IMR-90 (cell line): Measurements from ENCODE around the gene SIRT7. TPM values are rescaled to one million over a fixed set of nuclear protein-coding genes. Genes with fewer than 3 reads are reported as not detected.

Source experiments
- ATAC-seq: fragments of 200-7000 bp; cut with Tn5 transposase; 2 replicates; pipeline ENCODE4 v1.9.1; 2020; ENCODE audit warnings: low read depth, mild to moderate bottlenecking, moderate library complexity
- BruUV-seq: library from RNA; stranded (reverse); fragments of 400-500 nt; replicated peaks from 2 replicates; lab custom pipeline; 2021; lab: Mats Ljungman, UMichigan
- CTCF ChIA-PET: fragments of 300-600 bp; formaldehyde crosslinking; extraction: SDS; loops from one replicate; lab custom pipeline; 2021; ENCODE audit warnings: antibody characterized with exemption; lab: Yijun Ruan, JAX
- POLR2A ChIA-PET: fragments of 300-600 bp; sonication (Branson Sonifier 250); formaldehyde crosslinking; loops from one replicate; lab custom pipeline; 2022; ENCODE audit warnings: antibody characterized with exemption; ENCODE audit not compliant: unreplicated experiment; lab: Charles Lee
- DNase-seq: peaks from one replicate; pipeline ENCODE4 v3.0.0; 2013
- H2AFZ ChIP-seq: replicated peaks from 2 replicates; pipeline ENCODE3; 2013; ENCODE audit warnings: low read length, mild to moderate bottlenecking; ENCODE audit not compliant: poor library complexity
- H2AK5ac ChIP-seq: 2 replicates; pipeline ENCODE4 v1.6.1; 2013; ENCODE audit warnings: low read depth, low read length, inconsistent platforms
- H2AK9ac ChIP-seq: replicated peaks from 2 replicates; pipeline ENCODE3; 2013; ENCODE audit warnings: mild to moderate bottlenecking, low read depth, low read length, moderate library complexity; ENCODE audit not compliant: poor library complexity
- H2BK120ac ChIP-seq: 2 replicates; pipeline ENCODE4 v1.6.1; 2013; ENCODE audit warnings: low read depth, low read length, inconsistent platforms
- H2BK15ac ChIP-seq: 3 replicates; pipeline ENCODE4 v1.6.1; 2013; ENCODE audit warnings: low read depth, low read length, inconsistent platforms
- H2BK20ac ChIP-seq: 2 replicates; pipeline ENCODE4 v1.6.1; 2013; ENCODE audit warnings: low read depth, mild to moderate bottlenecking, inconsistent platforms, low read length, moderate library complexity
- H2BK5ac ChIP-seq: 2 replicates; pipeline ENCODE4 v1.6.1; 2013; ENCODE audit warnings: mild to moderate bottlenecking, low read depth, low read length, inconsistent platforms; ENCODE audit not compliant: poor library complexity, severe bottlenecking
- H3K14ac ChIP-seq: replicated peaks from 2 replicates; pipeline ENCODE4 v1.6.1; 2013; ENCODE audit warnings: low read depth, low read length, inconsistent platforms
- H3K18ac ChIP-seq: 2 replicates; pipeline ENCODE4 v1.6.1; 2013; ENCODE audit warnings: low read depth, low read length, control low read depth
- H3K23ac ChIP-seq: 2 replicates; pipeline ENCODE4 v1.6.1; 2013; ENCODE audit warnings: low read depth, low read length, inconsistent platforms
- H3K27ac ChIP-seq: 2 replicates; pipeline ENCODE4 v1.5.1; 2013; ENCODE audit warnings: mild to moderate bottlenecking, control low read depth, low read length; ENCODE audit not compliant: insufficient read depth
- H3K27me3 ChIP-seq: 2 replicates; pipeline ENCODE4 v1.6.1; 2013; ENCODE audit warnings: low read length; ENCODE audit not compliant: control insufficient read depth, insufficient read depth
- H3K36me3 ChIP-seq: 2 replicates; pipeline ENCODE4 v1.6.1; 2013; ENCODE audit warnings: low read length, mixed read lengths; ENCODE audit not compliant: control insufficient read depth, insufficient read depth
- H3K4ac ChIP-seq: 2 replicates; pipeline ENCODE4 v1.6.1; 2013; ENCODE audit warnings: low read depth, low read length, inconsistent platforms
- H3K4me1 ChIP-seq: 2 replicates; pipeline ENCODE4 v1.6.1; 2013; ENCODE audit warnings: low read length, mixed read lengths; ENCODE audit not compliant: control insufficient read depth, insufficient read depth
- H3K4me2 ChIP-seq: 2 replicates; pipeline ENCODE4 v1.6.1; 2013; ENCODE audit warnings: low read depth, mild to moderate bottlenecking, control low read depth, low read length, moderate library complexity
- H3K4me3 ChIP-seq: 2 replicates; pipeline ENCODE4 v1.5.1; 2013; ENCODE audit warnings: low read depth, mild to moderate bottlenecking, control low read depth, low read length, moderate library complexity; ENCODE audit not compliant: insufficient read depth
- H3K56ac ChIP-seq: 2 replicates; pipeline ENCODE4 v1.6.1; 2013; ENCODE audit warnings: low read length, inconsistent platforms; ENCODE audit not compliant: insufficient read depth; ENCODE audit errors: extremely low read depth
- H3K79me1 ChIP-seq, 2 experiments: 2 replicates each; pipeline ENCODE4 v1.6.1; 2013; ENCODE audit warnings: low read length in 2 of 2, inconsistent platforms in 1 of 2, low read depth in 1 of 2
- H3K9ac ChIP-seq: 2 replicates; pipeline ENCODE4 v1.6.1; 2013; ENCODE audit warnings: low read depth, low read length, control low read depth
- H3K9me1 ChIP-seq: 2 replicates; pipeline ENCODE4 v1.6.1; 2013; ENCODE audit warnings: low read length, inconsistent platforms; ENCODE audit not compliant: insufficient read depth
- H3K9me3 ChIP-seq: 2 replicates; pipeline ENCODE4 v1.6.1; 2013; ENCODE audit warnings: low read length; ENCODE audit not compliant: control insufficient read depth, insufficient read depth
- H4K20me1 ChIP-seq: 2 replicates; pipeline ENCODE4 v1.6.1; 2013; ENCODE audit warnings: low read length, inconsistent platforms; ENCODE audit not compliant: insufficient read depth
- H4K5ac ChIP-seq: 2 replicates; pipeline ENCODE4 v1.6.1; 2013; ENCODE audit warnings: mild to moderate bottlenecking, low read depth, low read length, control low read depth
- H4K8ac ChIP-seq, 2 experiments: 2 replicates each; pipeline ENCODE4 v1.6.1; 2013; ENCODE audit warnings: low read depth in 2 of 2, low read length in 2 of 2, control low read depth in 1 of 2, inconsistent platforms in 1 of 2
- H4K91ac ChIP-seq: 2 replicates; pipeline ENCODE4 v1.6.1; 2013; ENCODE audit warnings: low read depth, low read length, inconsistent platforms; ENCODE audit not compliant: insufficient read depth
- BHLHE40 ChIP-seq: fragments of 150-350 bp; IDR thresholded peaks from 2 replicates; pipeline ENCODE4 v1.6.1; 2016; ENCODE audit warnings: mild to moderate bottlenecking, low read depth, low read length
- CEBPB ChIP-seq: IDR thresholded peaks from 2 replicates; pipeline ENCODE4 v1.6.1; 2012; ENCODE audit warnings: low read depth, low read length, improper control_type of control experiment
- CHD1 ChIP-seq: IDR thresholded peaks from 2 replicates; pipeline ENCODE4 v1.6.1; 2012; ENCODE audit warnings: low read depth, low read length, improper control_type of control experiment
- FOS ChIP-seq: fragments of 150-350 bp; IDR thresholded peaks from 2 replicates; pipeline ENCODE4 v1.6.1; 2016; ENCODE audit warnings: low read depth, low read length
- MAFK ChIP-seq: IDR thresholded peaks from 2 replicates; pipeline ENCODE4 v1.6.1; 2012; ENCODE audit warnings: low read depth, low read length, improper control_type of control experiment
- MAZ ChIP-seq: IDR thresholded peaks from 2 replicates; pipeline ENCODE4 v1.6.1; 2012; ENCODE audit warnings: low read depth, mild to moderate bottlenecking, low read length, improper control_type of control experiment, moderate library complexity, borderline replicate concordance
- MXI1 ChIP-seq: IDR thresholded peaks from 2 replicates; pipeline ENCODE4 v1.6.1; 2012; ENCODE audit warnings: low read depth, mild to moderate bottlenecking, low read length, moderate library complexity, borderline replicate concordance
- POLR2A ChIP-seq: IDR thresholded peaks from 2 replicates; pipeline ENCODE4 v1.6.1; 2012; ENCODE audit warnings: mild to moderate bottlenecking, low read depth, low read length
- RAD21 ChIP-seq: IDR thresholded peaks from 2 replicates; pipeline ENCODE4 v1.6.1; 2012; ENCODE audit warnings: low read length, improper control_type of control experiment
- RCOR1 ChIP-seq: IDR thresholded peaks from 2 replicates; pipeline ENCODE4 v1.6.1; 2012; ENCODE audit warnings: mild to moderate bottlenecking, low read length, improper control_type of control experiment; ENCODE audit not compliant: insufficient replicate concordance
- RFX5 ChIP-seq: IDR thresholded peaks from 2 replicates; pipeline ENCODE4 v1.8.0; 2012; ENCODE audit warnings: low read depth, mild to moderate bottlenecking, low read length, moderate library complexity
- SMC3 ChIP-seq: fragments of 150-350 bp; IDR thresholded peaks from 2 replicates; pipeline ENCODE4 v1.6.1; 2016; ENCODE audit warnings: low read depth, mild to moderate bottlenecking, antibody characterized with exemption, low read length, moderate library complexity
- WGBS, 2 experiments: methylation state at CpG; one replicate each; pipeline versions ENCODE4 v1.1.5 to v1.1.7; 2013; ENCODE audit warnings: missing lambda C conversion rate in 2 of 2; ENCODE audit not compliant: insufficient read length in 1 of 2; ENCODE audit errors: extremely low coverage in 2 of 2; 5-methylcytosine and 5-hydroxymethylcytosine counted together
- dilution Hi-C: fragments of 300-500 bp; cut with HindIII; formaldehyde crosslinking; loops from one replicate; pipeline ENCODE4 v1.14.3; 2018; ENCODE audit warnings: low sequenced_read_pairs; ENCODE audit not compliant: unreplicated experiment
- in situ Hi-C: fragments of 300-500 bp; cut with MboI; formaldehyde crosslinking; loops from 3 replicates; pipeline ENCODE4 v1.14.3; 2019; ENCODE audit warnings: low sequenced_read_pairs, inconsistent platforms, mixed read lengths
- intact Hi-C: fragments of 100-400 bp; cut with micrococcal nuclease; formaldehyde crosslinking; loops from 2 replicates; pipeline ENCODE4 v1.10.0; 2022
- polyA plus RNA-seq, 3 experiments: library from polyadenylated mRNA; depleted of rRNA; stranded (reverse); fragments of >200 nt; gene quantifications; 2 replicates each; pipeline ENCODE4 v1.2.3, GENCODE V29; 2012; ENCODE audit warnings: low replicate concordance in 1 of 3
- total RNA-seq: library from RNA; depleted of rRNA; stranded (reverse); fragments of >200 nt; gene quantifications from 2 replicates; pipeline ENCODE4 v1.2.3, GENCODE V29; 2012
- TF ChIP-seq, protein P1 (sequence below): conservative IDR thresholded peaks from 2 replicates; pipeline ENCODE4 v1.5.1; 2012; ENCODE audit warnings: mild to moderate bottlenecking, low read depth, low read length, improper control_type of control experiment

SIRT7 gene
- total and polyA plus RNA-seq, 2 of the 4 experiments (the other 2 are of a cell fraction) = 14.5 to 19.8 TPM

DNA sequence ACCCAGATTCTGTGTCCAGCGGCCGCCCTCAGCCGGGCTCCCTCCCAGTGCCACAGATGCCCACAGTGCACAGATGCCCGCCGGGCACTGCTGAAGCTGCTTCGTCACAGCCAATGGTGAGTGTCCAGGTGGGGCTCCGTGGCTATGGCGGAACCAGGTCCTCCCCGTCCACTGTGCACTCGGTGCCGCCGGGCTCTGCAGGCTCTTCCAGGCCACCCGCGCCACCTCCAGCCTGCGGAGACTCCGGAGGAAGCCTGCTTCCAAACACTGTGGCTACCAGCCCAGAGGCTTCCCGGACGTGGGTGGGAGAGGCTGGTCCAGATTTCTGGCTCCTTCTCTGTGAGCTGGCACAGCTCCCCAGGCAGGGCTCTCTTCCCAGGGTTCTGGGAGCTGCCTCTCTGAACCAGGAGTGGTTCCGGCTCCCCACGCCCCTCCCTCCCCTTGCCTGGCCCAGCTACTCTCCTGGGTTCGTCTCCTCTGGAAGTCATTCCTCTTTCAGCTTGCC, 22.0 kb upstream of the SIRT7 start:
- Histone ChIP-seq H3K4me3 (no peak overlapping the region), H4K8ac (no peak overlapping the region), H2AFZ (peak overlapping the region; percentile 51), H4K5ac (no peak overlapping the region), H3K9me3 (no peaks in the 10 kb centered on the region), H2BK15ac (no peak overlapping the region), H4K20me1 (no peaks in the 10 kb centered on the region; the same call in 1 of the 2 replicates), H3K9me1 (peaks cover under 1% of the 10 kb centered on the region), H3K4ac (no peak overlapping the region), H3K27me3 (peaks cover 22% of the 10 kb centered on the region), H4K91ac (no peak overlapping the region), H3K79me1 (peaks cover 9 to 20% of the 10 kb centered on the region in 2 experiments), H2AK5ac (no peak overlapping the region), H3K9ac (no peak overlapping the region), H3K56ac (no peak overlapping the region), H2BK5ac (no peak overlapping the region), H3K23ac (no peak overlapping the region), H3K4me1 (peaks cover 4% of the 10 kb centered on the region), H3K18ac (no peak overlapping the region), H3K36me3 (peaks cover 4% of the 10 kb centered on the region; the same call in 1 of the 2 replicates), H3K14ac (no peak overlapping the region), H3K4me2 (no peak overlapping the region), H3K27ac (no peak overlapping the region), H2AK9ac (no peak overlapping the region), H2BK120ac (no peak overlapping the region), H2BK20ac (no peak overlapping the region)
- intact Hi-C loops = no loop called here
- no TSS peak for BruUV-seq
- CTCF ChIA-PET = no interaction called here
- TF ChIP-seq MAFK (no peak), MXI1 (no peak), SMC3 (no peak), CHD1 (no peak), CEBPB (no peak), POLR2A (no peak), MAZ (no peak), RFX5 (no peak), BHLHE40 (no peak), FOS (no peak), RAD21 (no peak), RCOR1 (no peak)
- TF ChIP-seq, protein P1, sequence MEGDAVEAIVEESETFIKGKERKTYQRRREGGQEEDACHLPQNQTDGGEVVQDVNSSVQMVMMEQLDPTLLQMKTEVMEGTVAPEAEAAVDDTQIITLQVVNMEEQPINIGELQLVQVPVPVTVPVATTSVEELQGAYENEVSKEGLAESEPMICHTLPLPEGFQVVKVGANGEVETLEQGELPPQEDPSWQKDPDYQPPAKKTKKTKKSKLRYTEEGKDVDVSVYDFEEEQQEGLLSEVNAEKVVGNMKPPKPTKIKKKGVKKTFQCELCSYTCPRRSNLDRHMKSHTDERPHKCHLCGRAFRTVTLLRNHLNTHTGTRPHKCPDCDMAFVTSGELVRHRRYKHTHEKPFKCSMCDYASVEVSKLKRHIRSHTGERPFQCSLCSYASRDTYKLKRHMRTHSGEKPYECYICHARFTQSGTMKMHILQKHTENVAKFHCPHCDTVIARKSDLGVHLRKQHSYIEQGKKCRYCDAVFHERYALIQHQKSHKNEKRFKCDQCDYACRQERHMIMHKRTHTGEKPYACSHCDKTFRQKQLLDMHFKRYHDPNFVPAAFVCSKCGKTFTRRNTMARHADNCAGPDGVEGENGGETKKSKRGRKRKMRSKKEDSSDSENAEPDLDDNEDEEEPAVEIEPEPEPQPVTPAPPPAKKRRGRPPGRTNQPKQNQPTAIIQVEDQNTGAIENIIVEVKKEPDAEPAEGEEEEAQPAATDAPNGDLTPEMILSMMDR = no peak
- POLR2A ChIA-PET = no interaction called here
- dilution Hi-C loops = no loop called here
- no peak for ATAC-seq
- in situ Hi-C loops = no loop called here
- WGBS, 2 experiments = no CpG with 5 or more reads among the region's 21 CpGs
- no peak for DNase-seq
